GM13977 (cell line): ENCODE results near the gene CUX1.

Source experiments
- DNase-seq: peaks from one replicate; pipeline ENCODE4 v3.0.0; 2012; ENCODE audit warnings: low spot score
- in situ Hi-C: fragments of 300-500 bp; cut with MboI; formaldehyde crosslinking; loops from one replicate; pipeline ENCODE4 v1.12.0; 2022; ENCODE audit warnings: low sequenced_read_pairs, low pct_unique_long_range_greater_than_20kb, mixed read lengths, inconsistent platforms; ENCODE audit not compliant: unreplicated experiment
- TF ChIP-seq, protein P1 (sequence below): IDR thresholded peaks from 2 replicates; pipeline ENCODE4 v1.5.1; 2012; ENCODE audit warnings: mild to moderate bottlenecking, control low read depth; ENCODE audit not compliant: insufficient read depth; ENCODE audit errors: extremely low read depth, missing control alignments

The CUX1 gene

DNA sequence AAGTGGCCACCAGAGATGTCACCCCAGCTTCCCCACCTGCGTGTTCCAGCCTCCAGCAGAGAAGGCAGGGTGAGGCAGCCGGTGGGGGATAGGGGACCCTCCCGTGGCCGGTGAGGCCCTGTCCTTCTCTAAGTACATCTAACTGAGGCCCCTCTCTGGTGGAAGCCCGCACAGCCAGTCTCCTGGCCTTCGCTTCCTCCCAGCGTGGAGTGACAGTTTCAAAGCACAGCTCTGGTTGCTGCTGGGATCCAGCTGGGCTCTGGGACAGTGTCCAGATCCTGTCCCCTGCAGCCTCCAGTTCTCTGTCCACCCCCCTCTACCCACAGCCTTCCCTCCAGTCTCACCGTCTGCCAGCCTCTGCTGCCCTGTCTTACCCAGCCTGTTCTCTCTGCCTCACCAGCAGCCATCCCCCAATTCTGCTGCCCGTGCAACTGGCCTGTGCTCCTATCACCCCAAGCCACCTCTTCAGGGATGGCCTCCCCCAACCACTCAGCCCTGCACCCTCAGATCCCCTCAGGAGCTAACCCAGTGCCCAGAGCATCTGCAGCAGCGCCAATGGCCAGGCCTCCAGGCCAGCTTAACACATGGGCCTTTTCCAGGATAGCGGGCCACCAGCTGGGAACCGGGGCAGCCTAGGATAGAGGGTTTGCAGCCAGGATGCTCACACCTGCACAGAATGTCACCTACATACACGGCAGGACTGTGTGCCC lies 452.9 kb downstream of the CUX1 start:
- TF ChIP-seq, protein P1, sequence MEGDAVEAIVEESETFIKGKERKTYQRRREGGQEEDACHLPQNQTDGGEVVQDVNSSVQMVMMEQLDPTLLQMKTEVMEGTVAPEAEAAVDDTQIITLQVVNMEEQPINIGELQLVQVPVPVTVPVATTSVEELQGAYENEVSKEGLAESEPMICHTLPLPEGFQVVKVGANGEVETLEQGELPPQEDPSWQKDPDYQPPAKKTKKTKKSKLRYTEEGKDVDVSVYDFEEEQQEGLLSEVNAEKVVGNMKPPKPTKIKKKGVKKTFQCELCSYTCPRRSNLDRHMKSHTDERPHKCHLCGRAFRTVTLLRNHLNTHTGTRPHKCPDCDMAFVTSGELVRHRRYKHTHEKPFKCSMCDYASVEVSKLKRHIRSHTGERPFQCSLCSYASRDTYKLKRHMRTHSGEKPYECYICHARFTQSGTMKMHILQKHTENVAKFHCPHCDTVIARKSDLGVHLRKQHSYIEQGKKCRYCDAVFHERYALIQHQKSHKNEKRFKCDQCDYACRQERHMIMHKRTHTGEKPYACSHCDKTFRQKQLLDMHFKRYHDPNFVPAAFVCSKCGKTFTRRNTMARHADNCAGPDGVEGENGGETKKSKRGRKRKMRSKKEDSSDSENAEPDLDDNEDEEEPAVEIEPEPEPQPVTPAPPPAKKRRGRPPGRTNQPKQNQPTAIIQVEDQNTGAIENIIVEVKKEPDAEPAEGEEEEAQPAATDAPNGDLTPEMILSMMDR, result no peak
- no peak for DNase-seq
- in situ Hi-C loops, result no loop called here

- in situ Hi-C loops, result no loop called here
- no peak for DNase-seq
- TF ChIP-seq, protein P1, result no peak
Measured at GRCh38 chr7:102271158-102271798, 453.9 kb downstream of the CUX1 start.

DNA sequence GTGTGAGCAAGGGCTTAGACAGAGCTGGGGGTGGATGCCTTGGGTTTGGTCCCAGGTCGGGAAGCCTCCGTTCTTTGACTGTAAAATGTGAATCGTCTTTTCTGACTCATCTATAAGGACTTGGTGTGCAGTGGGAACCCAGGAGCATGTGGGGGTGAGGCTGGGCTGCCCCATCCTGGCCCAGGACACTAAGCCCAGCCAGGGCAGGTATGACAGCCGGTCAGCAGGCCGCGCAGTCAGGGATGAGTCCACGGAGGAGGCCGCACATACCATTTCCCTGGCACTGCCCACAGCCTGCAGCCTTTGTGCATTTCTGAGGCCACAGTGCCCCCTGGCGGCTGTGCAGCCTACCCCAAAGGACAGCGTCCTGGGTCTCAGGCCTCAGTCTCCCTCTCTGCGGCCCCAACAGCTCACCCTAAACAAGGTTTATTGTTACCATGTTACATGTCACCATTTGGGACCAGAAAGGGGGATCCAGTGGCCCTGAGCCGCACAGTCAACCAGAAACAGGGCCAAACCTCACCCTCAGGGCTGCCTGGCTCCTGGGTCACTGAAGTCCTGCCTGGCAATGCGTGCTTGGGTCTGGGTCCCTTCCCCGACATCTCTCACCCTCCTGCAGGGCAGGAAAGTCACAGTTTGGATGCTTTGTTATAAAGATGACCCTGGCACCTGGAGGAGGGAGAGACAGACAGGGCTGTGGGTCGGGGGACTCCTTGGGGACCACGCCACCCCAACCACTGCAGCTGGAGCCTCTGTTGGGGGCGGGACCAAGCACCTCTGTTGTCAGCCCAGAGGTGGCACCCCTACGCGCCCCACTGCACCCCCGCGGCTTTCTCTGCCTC lies 454.9 kb downstream of the CUX1 start:
- TF ChIP-seq, protein P1, result peak; percentile 95
- in situ Hi-C loops, result no loop called here
- peak; percentile 86 for DNase-seq

- TF ChIP-seq, protein P1, result no peak
- no peak for DNase-seq
- in situ Hi-C loops, result no loop called here
Measured at GRCh38 chr7:102272917-102273748, 455.7 kb downstream of the CUX1 start.

DNA sequence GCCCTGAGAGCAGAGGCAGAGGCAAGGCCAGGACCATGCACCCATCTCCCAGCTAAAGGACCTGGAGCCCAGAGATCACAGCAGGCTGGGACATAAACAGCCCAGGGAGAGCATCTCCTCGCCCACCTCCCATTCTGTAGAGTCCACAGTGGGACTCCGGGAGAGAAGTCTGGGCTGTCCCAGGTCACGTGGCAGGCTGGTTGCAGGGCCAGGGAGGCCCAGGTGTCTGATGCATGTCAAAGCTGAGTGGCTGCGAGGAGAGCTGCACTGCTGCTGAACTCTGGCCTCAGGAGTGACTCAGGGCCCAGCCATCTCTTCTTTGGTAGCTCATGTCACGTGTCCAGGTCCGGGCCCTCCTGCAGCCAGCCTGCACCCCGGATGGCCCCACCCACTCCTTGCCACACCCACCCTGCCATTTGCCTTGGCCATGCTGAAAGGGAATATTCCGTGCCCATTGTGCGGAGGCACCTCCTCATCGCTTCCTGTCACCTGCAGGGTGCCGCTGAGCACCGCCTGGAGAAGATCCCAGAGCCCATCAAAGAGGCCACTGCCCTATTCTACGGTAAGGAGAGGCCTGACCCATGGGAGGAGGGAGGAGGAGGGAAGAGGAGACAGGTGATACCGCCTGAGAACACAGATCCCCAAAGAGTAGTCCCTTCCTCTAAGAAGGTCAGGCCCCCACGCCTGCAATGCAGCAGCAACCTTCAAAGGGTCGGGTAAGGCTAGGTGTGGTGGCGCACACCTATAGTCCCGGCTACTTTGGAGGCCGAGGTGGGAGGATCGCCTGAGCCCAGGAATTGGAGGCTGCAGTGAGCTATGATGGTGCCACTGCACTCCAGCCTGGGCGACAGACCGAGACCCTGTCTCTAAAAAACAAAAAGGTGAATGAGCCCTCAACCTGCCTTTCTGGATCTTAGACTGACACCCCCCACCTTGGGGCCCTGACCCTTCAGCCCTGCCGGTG lies 456.6 kb downstream of the CUX1 start:
- DNase-seq, result no peak
- TF ChIP-seq, protein P1, result no peak
- in situ Hi-C loops, result no loop called here
